Endothelial cell of umbilical vein (primary cell): ENCODE measurements around the gene IPPK. TPM values are rescaled to one million over a fixed set of nuclear protein-coding genes. Genes with fewer than 3 reads are reported as not detected.

Experiments
- BruUV-seq: library from RNA; stranded (reverse); fragments of 400-500 nt; replicated peaks from 2 replicates; lab custom pipeline; 2021; lab: Mats Ljungman, UMichigan
- CTCF ChIA-PET: fragments of 300-600, 350-600 bp; sonication (Branson Sonifier 250); formaldehyde crosslinking; loops from one replicate; lab custom pipeline; 2021; ENCODE audit warnings: antibody characterized with exemption, inconsistent platforms; lab: Charles Lee
- POLR2A ChIA-PET: fragments of 300-600, 350-600 bp; sonication (Branson Sonifier 250); formaldehyde crosslinking; loops from one replicate; lab custom pipeline; 2021; ENCODE audit warnings: antibody characterized with exemption, inconsistent platforms; lab: Charles Lee
- DNase-seq: peaks from one replicate; pipeline ENCODE4 v3.0.0-alpha.2; 2011; ENCODE audit warnings: low read depth, low spot score
- FAIRE-seq: peaks from 2 replicates; lab custom pipeline; 2011; peaks lifted over from hg19 to GRCh38; lab: Jason Lieb, UNC
- H2AFZ ChIP-seq: 2 replicates; pipeline ENCODE4 v1.6.0; 2012; ENCODE audit warnings: low read depth, low read length, control low read depth, inconsistent platforms
- H3K27ac ChIP-seq: 2 replicates; pipeline ENCODE4 v1.5.1; 2011; ENCODE audit warnings: low read depth, mild to moderate bottlenecking, control low read depth, low read length, moderate library complexity; ENCODE audit not compliant: insufficient read depth
- H3K27me3 ChIP-seq, 2 experiments: 2 replicates each; pipeline versions ENCODE4 v1.6.0 to v1.6.1; 2011; ENCODE audit warnings: low read length in 2 of 2, mixed read lengths in 1 of 2; ENCODE audit not compliant: control insufficient read depth in 2 of 2, insufficient read depth in 2 of 2
- H3K36me3 ChIP-seq, 2 experiments: 2 replicates in 1 of 2; 3 replicates in 1 of 2; pipeline ENCODE4 v1.5.1; 2011; ENCODE audit warnings: low read length in 2 of 2, mild to moderate bottlenecking in 1 of 2, moderate library complexity in 1 of 2; ENCODE audit not compliant: control insufficient read depth in 2 of 2, insufficient read depth in 2 of 2; ENCODE audit errors: extremely low read depth in 1 of 2
- H3K4me1 ChIP-seq: 3 replicates; pipeline ENCODE4 v1.5.1; 2011; ENCODE audit warnings: mild to moderate bottlenecking, low read length; ENCODE audit not compliant: control insufficient read depth, insufficient read depth; ENCODE audit errors: extremely low read depth
- H3K4me2 ChIP-seq: 2 replicates; pipeline ENCODE4 v1.6.1; 2011; ENCODE audit warnings: low read length, control low read depth, mixed read lengths; ENCODE audit not compliant: insufficient read depth
- H3K4me3 ChIP-seq, 3 experiments: fragments of 200-600 bp in 1 of 3; sonication (generic), shearing (Covaris generic) in 1 of 3; replicated peaks in 1 of 3; 2 replicates each; pipeline ENCODE4 v1.5.1; 2011 to 2016; ENCODE audit warnings: control low read depth in 3 of 3, low read length in 3 of 3, mild to moderate bottlenecking in 2 of 3, inconsistent platforms in 1 of 3, low read depth in 1 of 3, moderate library complexity in 1 of 3; ENCODE audit not compliant: insufficient read depth in 1 of 3
- H3K79me2 ChIP-seq: 2 replicates; pipeline ENCODE4 v1.6.0; 2012; ENCODE audit warnings: low read length, inconsistent platforms; ENCODE audit not compliant: control insufficient read depth, insufficient read depth
- H3K9ac ChIP-seq: replicated peaks from 2 replicates; pipeline ENCODE3; 2011; ENCODE audit warnings: low read length, control low read depth; ENCODE audit not compliant: insufficient read depth; ENCODE audit errors: extremely low read depth
- H3K9me1 ChIP-seq: replicated peaks from 3 replicates; pipeline ENCODE4 v1.6.0; 2011; ENCODE audit warnings: mild to moderate bottlenecking, low read length; ENCODE audit not compliant: control insufficient read depth, insufficient read depth; ENCODE audit errors: extremely low read depth
- H3K9me3 ChIP-seq: replicated peaks from 2 replicates; pipeline ENCODE4 v1.5.1; 2012; ENCODE audit warnings: low read length, inconsistent platforms; ENCODE audit not compliant: control insufficient read depth, insufficient read depth
- H4K20me1 ChIP-seq: replicated peaks from 2 replicates; pipeline ENCODE3; 2011; ENCODE audit warnings: mild to moderate bottlenecking, low read length; ENCODE audit not compliant: control insufficient read depth, insufficient read depth; ENCODE audit errors: extremely low read depth
- CTCF ChIP-seq, 2 donors: IDR thresholded peaks; 1 replicate in 1 of 2; 2 replicates in 1 of 2; pipeline ENCODE4 v1.5.1; 2011; ENCODE audit warnings: low read length in 2 of 2, mild to moderate bottlenecking in 2 of 2, moderate library complexity in 2 of 2, control low read depth in 1 of 2, inconsistent platforms in 1 of 2, low read depth in 1 of 2; ENCODE audit not compliant: insufficient read depth in 1 of 2; ENCODE audit errors: extremely low read depth in 1 of 2
- EZH2 ChIP-seq: IDR thresholded peaks from 2 replicates; pipeline ENCODE4 v1.6.1; 2012; ENCODE audit warnings: borderline replicate concordance, low read depth, mild to moderate bottlenecking, moderate library complexity, low read length, inconsistent platforms; ENCODE audit not compliant: severe bottlenecking
- FOS ChIP-seq: IDR thresholded peaks from 2 replicates; pipeline ENCODE4 v1.6.1; 2011; ENCODE audit warnings: mild to moderate bottlenecking, low read length, moderate library complexity, borderline replicate concordance; ENCODE audit not compliant: insufficient read depth
- GATA2 ChIP-seq: IDR thresholded peaks from 2 replicates; pipeline ENCODE4 v1.7.0; 2011; ENCODE audit warnings: low read depth, mild to moderate bottlenecking, moderate library complexity, mixed read lengths, low read length; ENCODE audit not compliant: insufficient read length, insufficient read depth
- JUN ChIP-seq: IDR thresholded peaks from 2 replicates; pipeline ENCODE4 v1.6.1; 2011; ENCODE audit warnings: borderline replicate concordance, low read depth; ENCODE audit not compliant: insufficient read length, insufficient read depth
- MAX ChIP-seq: IDR thresholded peaks from 2 replicates; pipeline ENCODE4 v1.6.1; 2011; ENCODE audit not compliant: insufficient read depth, insufficient read length
- MYC ChIP-seq: IDR thresholded peaks from one replicate; pipeline ENCODE4 v1.6.1; 2011; ENCODE audit warnings: mild to moderate bottlenecking, low read depth, low read length
- POLR2A ChIP-seq: IDR thresholded peaks from 2 replicates; pipeline ENCODE4 v1.6.1; 2012; ENCODE audit warnings: low read depth, mild to moderate bottlenecking, control low read depth, low read length
- POLR2AphosphoS5 ChIP-seq: IDR thresholded peaks from 2 replicates; pipeline ENCODE4 v1.6.1; 2012; ENCODE audit warnings: low read depth, mild to moderate bottlenecking, control low read depth, low read length, moderate library complexity; ENCODE audit not compliant: insufficient read depth
- dilution Hi-C: fragments of 300-500 bp; cut with MboI; formaldehyde crosslinking; loops from one replicate; pipeline ENCODE4 v1.15.0; 2019; ENCODE audit warnings: low sequenced_read_pairs; ENCODE audit not compliant: extremely low pct_ligation_motif_present
- intact Hi-C: fragments of 100-400 bp; cut with micrococcal nuclease; formaldehyde crosslinking; loops from one replicate; pipeline ENCODE4 v1.10.0; 2022
- polyA plus RNA-seq, 4 experiments: library from polyadenylated mRNA; depleted of rRNA in 3 of 4; stranded (reverse) in 3 of 4; unstranded in 1 of 4; fragments of >200 nt; gene quantifications; 2 replicates each; pipeline versions ENCODE4 v1.2.1 to v1.2.3, GENCODE V29; 2011 to 2012; ENCODE audit warnings: missing spikeins in 1 of 4
- total RNA-seq: library from RNA; stranded (reverse); gene quantifications from 2 replicates; pipeline ENCODE4 v1.2.3, GENCODE V29; 2021

Gene IPPK
- total and polyA plus RNA-seq, 2 donors (not counting 3 experiments of a cell fraction or from before 2014, with no cell fraction given) = 14.0 to 28.0 TPM

- intact Hi-C loops = loop anchor here (5.0 kb wide), 1 partner anchor 59 kb away; no protein-coding TSS in a partner anchor
Measured at GRCh38 chr9:92648474-92648971, 21.4 kb downstream of the IPPK start.

More at GRCh38 chr9:92648474-92648971, 21.4 kb downstream of the IPPK start:
- no peaks in the 10 kb centered on the region for H3K9me1 ChIP-seq
- no TSS peak for BruUV-seq
- DNase-seq (no peak), FAIRE-seq (no peak)
- dilution Hi-C loops = no loop called here
- H3K4me2 ChIP-seq = no peak overlapping the region
- no peak overlapping the region for H3K9ac ChIP-seq
- H3K36me3 ChIP-seq = peaks cover 14 to 21% of the 10 kb centered on the region in 2 experiments
- H3K79me2 ChIP-seq = peaks cover 16% of the 10 kb centered on the region
- H3K27ac ChIP-seq = no peak overlapping the region
- no peak overlapping the region for H3K4me3 ChIP-seq
- H2AFZ ChIP-seq = no peak overlapping the region
- H3K9me3 ChIP-seq = no peaks in the 10 kb centered on the region
- H3K4me1 ChIP-seq = no peaks in the 10 kb centered on the region
- H3K27me3 ChIP-seq = no peaks in the 10 kb centered on the region
- TF ChIP-seq EZH2 = no peak
- TF ChIP-seq MAX = no peak
- no peak for TF ChIP-seq FOS
- TF ChIP-seq GATA2 = no peak
- no peak for TF ChIP-seq JUN
- TF ChIP-seq CTCF (IDR thresholded peaks at IDR 0.05; ENCODE audit: extremely low read depth in 1 of 2, insufficient read depth in 1 of 2, low read depth in 1 of 2, low read length in 2 of 2) = no peak
- no peak for TF ChIP-seq POLR2AphosphoS5
- no peak for TF ChIP-seq POLR2A
- TF ChIP-seq MYC = no peak
- CTCF ChIA-PET = interaction anchor here (0.8 to 1.0 kb wide), 2 partner anchors 10 to 142 kb away, joined by 3 to 4 read pairs; no protein-coding TSS in a partner anchor
- H4K20me1 ChIP-seq = no peaks in the 10 kb centered on the region
- POLR2A ChIA-PET = no interaction called here
